Ureter (tissue), 1 donor: ENCODE data around the gene PRUNE2. TPM values are rescaled to one million over a fixed set of nuclear protein-coding genes. Genes with fewer than 3 reads are reported as not detected.

Source experiments
- DNase-seq: peaks from one replicate; pipeline ENCODE4 v3.0.0-alpha.2; 2020; ENCODE audit warnings: low spot score
- total RNA-seq: library from RNA; stranded (reverse); gene quantifications from one replicate; pipeline ENCODE4 v1.2.4, GENCODE V29; 2023
- donor health status: DM: yes; HTN: yes; CAD: no.

PRUNE2 gene
- total RNA-seq, 1 donor from 2014 or later, result 93.1 TPM

- no peak for DNase-seq
These were observed 334.2 kb downstream of the PRUNE2 start for GRCh38 chr9:76571743-76572146.

DNA sequence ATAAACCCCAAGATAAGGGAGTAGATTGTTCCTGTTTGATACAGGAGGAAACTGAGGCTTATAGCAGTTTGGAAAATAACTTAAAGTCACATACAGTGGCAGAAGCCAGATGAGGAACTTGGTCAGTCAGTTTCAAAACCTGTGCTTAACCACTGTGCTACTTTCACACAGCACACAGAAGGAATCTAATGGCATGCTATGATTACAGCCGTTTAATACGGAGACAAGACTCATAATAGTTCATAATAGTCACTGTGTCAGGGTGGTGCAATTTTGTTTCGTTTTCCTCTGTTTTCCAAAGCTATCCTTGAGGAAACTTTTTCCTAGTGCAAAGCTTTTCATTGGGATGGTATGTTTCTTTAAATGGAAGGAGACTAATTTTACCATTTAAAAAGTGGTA is 334.6 kb downstream of the PRUNE2 start:
- DNase-seq, result no peak

DNA sequence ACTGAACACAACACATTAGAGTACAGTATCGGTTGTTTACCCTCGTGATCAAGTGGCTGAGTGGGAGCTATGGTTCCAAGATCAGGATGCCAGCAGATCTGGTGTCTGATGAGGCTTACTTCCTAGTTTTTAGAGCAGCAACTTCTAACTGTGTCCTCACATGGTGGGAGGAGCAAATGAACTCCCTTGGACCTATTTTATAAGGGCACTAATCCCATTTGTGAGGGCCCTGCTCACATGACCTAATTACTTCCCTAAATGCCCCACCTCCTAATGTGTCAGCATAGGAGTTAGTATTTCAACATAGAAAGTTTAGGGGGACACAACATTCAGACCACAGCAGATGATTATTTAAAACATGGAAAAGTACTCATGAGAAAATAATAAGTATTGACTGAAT is 335.1 kb downstream of the PRUNE2 start:
- no peak for DNase-seq

- DNase-seq, result no peak
These were observed 338.8 kb downstream of the PRUNE2 start for GRCh38 chr9:76567086-76567485.

- no peak for DNase-seq
These were observed 341.6 kb downstream of the PRUNE2 start for GRCh38 chr9:76564297-76564696.

DNA sequence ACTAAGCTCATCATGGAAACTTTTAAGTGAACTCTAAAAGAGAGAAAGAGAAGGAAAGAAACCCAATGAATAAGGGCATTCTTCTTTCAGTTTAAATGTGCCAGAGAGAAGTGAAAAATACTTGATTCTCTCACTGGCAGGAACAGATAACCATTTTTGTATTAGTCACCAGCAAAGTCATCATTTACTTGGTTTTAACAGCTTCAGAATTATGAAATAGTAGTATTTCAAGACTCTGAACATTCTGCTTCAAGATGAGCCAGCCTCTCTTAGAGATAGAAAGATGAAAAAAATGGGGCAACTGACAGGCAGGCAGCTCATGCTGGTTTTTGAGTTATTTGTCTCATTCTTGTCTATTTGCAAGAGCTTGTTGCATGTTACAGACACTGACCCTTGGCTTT is 343.4 kb downstream of the PRUNE2 start:
- no peak for DNase-seq

DNA sequence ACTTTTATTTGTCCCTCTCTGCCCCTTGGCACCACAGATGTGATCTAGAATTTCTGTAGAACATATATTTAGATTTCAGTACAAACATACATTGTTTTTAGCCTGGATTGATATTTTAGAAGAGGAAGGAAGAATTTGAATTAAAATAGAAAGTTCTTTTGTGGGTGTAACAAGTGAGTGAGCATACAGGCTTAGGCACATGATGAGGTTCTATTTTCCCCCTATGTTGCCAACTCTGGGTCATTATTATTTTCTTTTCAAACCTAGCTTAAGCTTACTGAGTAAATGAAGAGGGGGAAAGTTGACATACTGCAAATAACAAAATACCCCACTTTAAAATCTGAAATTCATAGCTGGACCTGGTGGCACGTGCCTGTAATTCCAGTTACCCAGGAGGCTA is 344.0 kb downstream of the PRUNE2 start:
- DNase-seq, result no peak

Other genes with a start within 250 kb of the PRUNE2 start
- not detected for gene PCA3, start 141.7 kb downstream of the PRUNE2 start, total RNA-seq
- not detected for gene FOXB2, start 113.5 kb upstream of the PRUNE2 start, total RNA-seq